GM21381 (cell line): Measurements from ENCODE around the gene TMEM123.
A peak's percentile ranks its signal among the peaks of the same experiment; 100 is the strongest.

Experiments
- ATAC-seq: cut with Tn5 transposase; IDR thresholded peaks from one replicate; pipeline ENCODE4 v1.9.1; 2021; ENCODE audit warnings: mild to moderate bottlenecking, moderate library complexity; ENCODE audit not compliant: unreplicated experiment

TMEM123 gene

GRCh38 chr11:102472127-102472526, 19.6 kb upstream of the TMEM123 start:
- no peak for ATAC-seq

GRCh38 chr11:102471474-102471873, 18.9 kb upstream of the TMEM123 start:
- ATAC-seq: no peak

- no peak for ATAC-seq
Observed at GRCh38 chr11:102470251-102470650, 17.7 kb upstream of the TMEM123 start.

- no peak for ATAC-seq
Observed at GRCh38 chr11:102469196-102469821, 16.7 kb upstream of the TMEM123 start.

GRCh38 chr11:102468616-102469195, 16.1 kb upstream of the TMEM123 start:
- no peak for ATAC-seq

- ATAC-seq: no peak
Observed at GRCh38 chr11:102467853-102468580, 15.5 kb upstream of the TMEM123 start.

- ATAC-seq: no peak
Observed at GRCh38 chr11:102467080-102467708, 14.6 kb upstream of the TMEM123 start.

GRCh38 chr11:102465696-102466095, 13.1 kb upstream of the TMEM123 start:
- no peak for ATAC-seq

- ATAC-seq: no peak
Observed at GRCh38 chr11:102464859-102465500, 12.4 kb upstream of the TMEM123 start.

GRCh38 chr11:102464037-102464436, 11.5 kb upstream of the TMEM123 start:
- ATAC-seq: no peak

- ATAC-seq: no peak
Observed at GRCh38 chr11:102462610-102463009, 10.0 kb upstream of the TMEM123 start.

GRCh38 chr11:102459393-102459792, 6.8 kb upstream of the TMEM123 start:
- ATAC-seq: no peak

- ATAC-seq: no peak
Observed at GRCh38 chr11:102458548-102458947, 6.0 kb upstream of the TMEM123 start.

GRCh38 chr11:102457865-102458264, 5.3 kb upstream of the TMEM123 start:
- ATAC-seq: no peak

GRCh38 chr11:102457056-102457677, 4.6 kb upstream of the TMEM123 start:
- no peak for ATAC-seq

- ATAC-seq: no peak
Observed at GRCh38 chr11:102456381-102456780, 3.8 kb upstream of the TMEM123 start.

GRCh38 chr11:102453921-102454320, 1.4 kb upstream of the TMEM123 start:
- no peak for ATAC-seq

- no peak for ATAC-seq
Observed at GRCh38 chr11:102453302-102453695, 734 bp upstream of the TMEM123 start.

GRCh38 chr11:102451681-102452460, 694 bp downstream of the TMEM123 start:
- peak; percentile 49 for ATAC-seq

GRCh38 chr11:102451041-102451680, 1.4 kb downstream of the TMEM123 start:
- ATAC-seq: no peak
